H54 (cell line): ENCODE measurements around the gene LIN9.

Experiments used
- DNase-seq: peaks from one replicate; pipeline ENCODE4 v3.0.0; 2011; ENCODE audit warnings: low spot score, mixed read lengths; ENCODE audit not compliant: insufficient read length
- FAIRE-seq: peaks from 3 replicates; lab custom pipeline; 2011; peaks lifted over from hg19 to GRCh38; lab: Jason Lieb, UNC
- POLR2A ChIP-seq: IDR thresholded peaks from 2 replicates; pipeline ENCODE4 v1.6.1; 2011; ENCODE audit warnings: low read depth, mild to moderate bottlenecking, low read length

LIN9 gene

DNA sequence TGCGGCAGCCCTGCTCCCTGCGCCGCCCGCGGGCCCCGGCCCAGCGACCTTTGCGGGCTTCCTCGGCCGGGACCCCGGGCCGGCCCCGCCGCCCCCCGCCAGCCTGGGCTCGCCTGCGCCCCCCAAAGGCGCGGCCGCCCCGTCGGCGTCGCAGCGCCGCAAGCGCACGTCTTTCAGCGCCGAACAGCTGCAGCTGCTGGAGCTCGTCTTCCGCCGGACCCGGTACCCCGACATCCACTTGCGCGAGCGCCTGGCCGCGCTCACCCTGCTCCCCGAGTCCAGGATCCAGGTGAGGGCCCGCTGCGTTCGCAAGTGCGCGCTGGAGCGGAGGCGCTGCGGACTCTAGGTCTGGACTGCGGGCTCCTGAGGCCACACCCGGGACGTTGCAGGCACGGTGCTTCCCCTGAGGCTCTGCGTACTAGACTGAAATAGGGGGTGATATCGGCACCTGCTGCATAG is 85.1 kb downstream of the LIN9 start:
- TF ChIP-seq POLR2A = no peak
- DNase-seq (no peak), FAIRE-seq (no peak)

DNA sequence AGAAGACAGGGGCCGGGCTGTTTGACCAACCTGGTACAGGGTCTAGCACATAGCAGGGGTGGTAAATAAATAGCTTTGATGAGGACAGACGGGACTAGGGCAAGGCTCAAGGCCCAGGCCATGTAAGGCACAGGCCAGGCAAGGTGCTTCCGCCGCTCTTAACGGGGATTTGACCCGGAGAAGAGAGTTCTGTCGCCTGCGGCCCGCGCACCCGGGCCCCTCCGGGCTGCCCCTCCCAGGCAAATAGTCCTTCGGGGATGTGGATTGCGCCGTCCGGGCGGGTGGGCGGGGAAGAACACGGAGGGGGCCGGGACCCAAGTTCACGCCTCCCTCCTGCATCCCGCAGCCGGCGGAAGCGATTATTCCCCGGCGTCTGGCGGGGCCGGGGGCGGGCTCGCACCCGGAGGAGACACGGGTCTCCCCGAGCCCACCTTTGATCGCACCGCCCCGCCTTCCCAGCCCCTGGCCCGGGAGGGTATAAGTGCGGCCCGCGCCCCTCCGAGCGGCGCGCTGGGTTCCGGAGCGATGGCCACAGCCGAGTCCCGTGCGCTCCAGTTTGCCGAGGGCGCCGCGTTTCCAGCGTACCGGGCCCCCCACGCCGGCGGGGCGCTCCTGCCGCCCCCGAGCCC is 85.7 kb downstream of the LIN9 start, which contains the start of gene MIXL1:
MIXL1 (plus strand) TSS at position 508 of the 629 bp plus-strand sequence; CDS start at position 526, 18 bp downstream.
- TF ChIP-seq POLR2A = no peak
- FAIRE-seq = no peak
- no peak for DNase-seq

DNA sequence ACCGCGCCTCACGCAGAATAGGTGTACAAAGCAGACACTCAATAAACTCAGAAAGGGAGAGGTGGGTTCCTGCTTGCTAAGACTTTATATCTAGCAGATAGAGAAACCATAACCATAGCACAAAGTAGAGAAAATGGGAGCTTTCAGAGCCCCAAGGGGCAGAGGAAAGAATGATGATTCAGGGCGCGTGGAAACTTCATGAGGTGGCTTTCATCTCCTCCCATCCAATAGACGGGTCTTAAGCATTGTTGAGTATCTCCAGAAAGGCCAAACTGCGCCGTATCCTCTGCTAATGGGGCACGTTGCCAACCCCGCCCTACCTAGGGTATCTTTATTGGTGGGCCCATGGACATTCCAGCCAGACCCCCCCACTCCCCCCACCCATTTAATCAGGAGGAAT is 86.3 kb downstream of the LIN9 start:
- DNase-seq = no peak
- TF ChIP-seq POLR2A = no peak
- FAIRE-seq = no peak

DNA sequence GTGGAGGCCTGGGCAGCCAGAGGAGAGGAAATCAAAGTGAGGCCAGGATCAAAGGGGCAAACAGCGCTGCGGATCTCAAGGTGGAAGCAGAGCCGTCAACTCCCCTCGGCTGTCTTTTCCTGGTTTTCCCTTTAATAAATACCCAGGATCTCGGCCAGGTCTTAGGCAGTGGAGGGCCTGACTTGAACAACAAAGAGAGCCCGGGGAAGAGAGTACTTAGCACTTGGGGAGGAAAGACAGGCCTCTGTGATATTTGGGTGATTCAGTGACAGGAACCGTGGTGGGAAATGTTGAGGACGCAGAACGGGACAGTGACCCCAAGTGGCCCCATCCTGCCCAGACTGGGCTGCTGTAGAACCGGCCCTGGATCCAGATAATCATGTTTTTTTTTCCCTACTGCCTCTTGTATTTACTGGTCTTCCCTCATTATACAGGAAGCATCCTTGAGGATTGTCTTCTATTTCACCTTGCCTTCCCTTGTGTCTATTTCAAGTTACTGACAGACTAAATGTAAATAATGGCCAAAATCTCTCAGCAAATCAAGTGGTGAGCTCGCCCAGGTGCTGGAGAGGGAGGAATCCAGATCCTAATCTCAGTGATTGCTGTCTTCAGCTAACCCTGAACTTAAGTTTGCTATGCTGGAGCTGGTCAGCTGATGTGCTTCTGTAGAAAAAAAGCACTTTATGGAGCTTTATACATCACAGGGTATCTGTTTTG is 88.3 kb downstream of the LIN9 start:
- TF ChIP-seq POLR2A = no peak
- DNase-seq (no peak), FAIRE-seq (no peak)

DNA sequence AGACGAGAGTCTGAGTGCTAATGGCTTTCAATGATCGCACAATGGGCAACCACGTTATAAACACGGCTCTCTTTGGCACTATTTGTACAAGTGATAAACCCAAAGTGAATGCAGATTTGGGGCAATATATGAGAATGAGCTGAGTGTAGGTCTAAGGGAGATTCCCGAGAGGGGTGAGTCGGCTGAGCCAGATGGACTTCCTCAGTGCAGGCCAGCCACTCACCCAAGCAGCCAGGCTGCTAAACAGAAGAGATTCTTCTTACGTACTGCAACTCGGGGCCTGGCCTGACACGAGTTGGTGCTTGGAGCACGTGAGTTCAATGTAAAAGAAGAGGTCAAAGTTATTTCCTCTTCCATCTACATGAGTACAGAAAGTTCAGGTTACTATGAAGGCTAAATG is 91.7 kb downstream of the LIN9 start:
- TF ChIP-seq POLR2A = no peak
- FAIRE-seq = no peak
- DNase-seq = no peak

DNA sequence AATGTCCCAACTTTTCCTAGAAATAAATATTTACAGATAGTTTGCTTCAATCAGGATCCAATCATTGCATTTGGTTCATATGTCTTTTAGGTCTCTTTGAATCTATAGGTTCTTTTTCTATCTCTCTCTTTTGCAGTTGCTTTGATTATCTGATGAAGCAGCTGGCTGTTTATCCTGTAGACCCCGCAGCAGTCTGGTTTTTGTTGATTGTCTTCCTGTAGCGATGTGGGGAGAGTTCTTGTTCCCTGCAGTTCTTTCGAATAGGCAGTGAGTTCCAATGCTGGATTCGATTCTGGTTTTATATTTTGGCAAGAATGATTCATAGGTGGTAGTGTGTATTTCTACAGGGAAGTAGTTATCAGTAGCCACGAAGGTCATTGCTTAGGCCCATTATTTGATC is 92.9 kb downstream of the LIN9 start:
- TF ChIP-seq POLR2A = no peak
- DNase-seq (no peak), FAIRE-seq (no peak)

DNA sequence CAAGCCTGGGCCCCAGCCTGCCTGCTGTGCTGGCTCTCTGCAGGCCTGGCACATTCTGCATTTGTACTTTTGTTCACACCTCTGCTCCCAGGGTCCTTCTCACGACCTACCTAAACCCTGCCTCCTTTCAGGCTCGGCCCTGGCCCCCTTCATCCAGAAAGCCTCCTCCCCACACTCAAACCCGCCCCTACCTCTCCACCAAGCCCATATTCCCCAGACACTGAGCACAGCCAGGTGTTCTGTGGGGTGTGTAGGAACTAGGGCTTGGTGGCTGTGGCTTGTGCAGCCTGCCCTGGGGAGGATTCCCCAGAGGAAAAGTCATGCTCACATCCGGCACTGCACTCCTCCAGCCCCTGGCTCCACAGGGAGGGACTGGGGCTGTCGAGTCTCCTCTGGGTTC is 93.7 kb downstream of the LIN9 start:
- TF ChIP-seq POLR2A = no peak
- FAIRE-seq = no peak
- no peak for DNase-seq

DNA sequence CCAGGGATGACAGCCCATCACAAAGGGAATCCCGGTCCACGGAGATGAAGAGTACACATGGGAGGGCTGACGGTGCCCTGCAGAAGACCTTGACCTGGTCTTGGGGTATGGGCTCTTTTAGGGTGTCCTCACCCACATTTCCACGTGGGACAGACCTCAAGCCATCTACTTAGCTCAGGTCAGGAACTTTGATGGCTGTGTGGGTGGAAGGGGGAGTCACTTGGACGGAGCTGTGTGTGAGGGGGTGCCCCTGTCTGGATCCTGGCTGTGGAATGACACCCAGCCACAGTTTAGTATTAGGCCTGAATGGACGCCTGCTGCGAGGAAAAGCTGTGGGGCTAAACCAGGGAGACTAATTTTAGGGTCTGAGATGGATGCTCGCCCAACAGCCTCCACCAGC is 96.4 kb downstream of the LIN9 start:
- DNase-seq (no peak), FAIRE-seq (no peak)
- TF ChIP-seq POLR2A = no peak

DNA sequence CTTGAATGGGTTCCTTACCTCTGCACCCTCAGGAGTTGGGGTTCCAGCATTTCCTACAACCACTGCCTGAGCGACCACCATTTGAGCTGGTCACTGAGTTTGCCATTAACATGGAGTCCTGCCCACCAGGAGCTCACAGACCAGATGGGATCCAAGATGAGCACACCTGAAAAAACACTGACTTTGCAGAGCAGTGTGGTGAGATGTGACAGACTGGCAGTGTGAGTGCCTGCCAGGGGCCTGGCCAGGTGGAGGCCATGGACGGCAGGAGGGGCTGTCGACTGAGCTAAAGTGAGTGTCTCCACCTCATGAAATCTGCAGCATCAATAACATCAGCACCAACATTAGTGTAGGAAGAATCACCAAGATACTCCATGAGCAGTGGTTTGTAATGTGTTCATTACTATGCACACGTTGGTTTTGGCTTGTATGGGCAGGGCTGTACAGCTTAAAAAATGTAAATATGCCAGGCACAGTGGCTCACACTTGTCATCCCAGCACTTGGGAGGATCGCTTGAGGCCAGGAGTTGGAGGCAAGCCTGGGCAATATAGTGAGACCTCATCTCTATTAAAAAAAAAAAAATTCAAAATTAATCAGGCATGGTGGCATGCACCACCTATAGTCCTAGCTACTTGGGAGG is 97.7 kb downstream of the LIN9 start:
- DNase-seq = no peak
- no peak for TF ChIP-seq POLR2A
- no peak for FAIRE-seq

DNA sequence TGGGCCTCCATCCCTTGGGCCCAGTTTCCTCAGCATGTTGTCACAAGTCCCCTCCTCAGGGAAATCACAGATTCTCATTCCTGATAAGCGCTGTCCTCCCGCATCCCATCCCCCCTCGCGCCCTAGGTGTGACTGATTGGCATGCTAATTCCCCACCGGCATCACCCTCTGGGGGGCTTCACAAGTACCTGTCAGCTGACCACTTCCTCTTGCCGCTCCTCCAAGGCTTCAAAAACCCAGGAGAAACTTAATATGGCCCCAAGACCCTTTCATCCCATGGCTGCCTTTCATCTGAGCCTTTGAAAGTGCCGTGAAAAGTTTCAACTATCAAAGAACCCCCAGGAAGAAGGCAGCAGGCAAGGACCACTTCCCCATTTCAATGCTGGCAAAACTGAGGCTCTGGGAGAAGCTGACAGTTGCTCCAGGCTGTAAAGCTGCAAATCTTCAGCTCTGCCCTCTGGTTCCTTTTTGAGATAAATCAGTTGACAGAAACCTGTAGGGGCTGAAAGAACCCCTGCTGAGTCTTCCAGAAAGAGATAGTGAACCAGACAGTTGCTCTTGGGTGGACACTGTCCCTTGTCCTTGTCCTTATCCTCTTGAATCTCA is 98.3 kb downstream of the LIN9 start:
- FAIRE-seq = no peak
- no peak for DNase-seq
- TF ChIP-seq POLR2A = no peak

DNA sequence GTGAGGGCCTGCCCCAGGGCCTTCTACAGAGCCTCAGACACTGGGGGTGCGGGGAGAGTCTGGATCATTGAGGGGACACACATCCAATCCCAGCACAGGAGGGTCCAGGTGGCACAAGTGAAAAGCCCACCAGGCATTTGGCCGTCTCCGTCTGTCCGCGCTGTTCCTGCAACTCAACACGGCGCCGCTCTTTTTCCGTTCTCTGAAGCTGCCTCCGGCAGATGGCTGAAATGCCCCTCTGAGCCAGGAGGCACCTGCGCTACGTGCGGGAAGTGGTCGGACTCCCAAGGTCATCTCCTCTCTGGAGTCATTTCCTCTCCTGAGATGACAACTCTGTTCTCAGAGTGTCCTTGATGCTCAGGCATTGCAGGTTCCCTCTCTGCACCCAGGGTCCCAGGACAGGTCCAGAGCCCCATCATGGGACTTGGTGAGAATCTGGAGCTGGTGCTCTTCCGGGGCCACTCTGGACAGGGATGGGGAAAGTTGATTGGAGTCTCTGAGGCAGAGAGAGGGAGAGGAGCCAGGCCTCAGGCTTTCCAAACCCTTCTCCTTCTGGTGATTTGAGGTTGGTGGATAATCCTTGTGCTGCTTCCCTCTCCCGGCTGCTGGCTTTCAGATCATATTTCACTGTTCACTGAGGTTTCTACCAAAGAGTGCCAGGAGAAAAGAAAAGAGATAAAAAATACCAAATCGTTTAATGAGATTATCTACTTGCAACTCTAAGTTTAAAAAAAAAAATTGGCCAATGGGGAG is 99.5 kb downstream of the LIN9 start:
- TF ChIP-seq POLR2A = no peak
- DNase-seq = no peak
- no peak for FAIRE-seq

DNA sequence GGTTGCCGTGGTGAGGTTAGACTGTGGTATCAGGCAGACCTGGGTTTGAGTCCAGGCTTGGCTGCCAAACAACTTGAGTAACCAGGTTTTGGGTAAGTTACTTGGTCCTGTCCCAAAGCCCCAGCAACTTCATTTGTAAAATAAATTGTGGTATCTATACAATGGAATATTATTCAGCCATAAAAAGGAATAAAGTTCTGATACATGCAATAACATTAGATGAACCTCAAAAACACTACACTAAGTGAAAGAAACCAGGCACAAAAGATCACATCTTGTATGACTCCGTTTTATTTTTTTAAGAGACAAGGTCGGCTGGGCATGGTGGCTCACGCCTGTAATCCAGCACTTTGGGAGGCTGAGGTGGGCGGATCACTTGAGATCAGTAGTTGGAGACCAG is 101.9 kb downstream of the LIN9 start:
- DNase-seq (no peak), FAIRE-seq (no peak)
- TF ChIP-seq POLR2A = no peak

DNA sequence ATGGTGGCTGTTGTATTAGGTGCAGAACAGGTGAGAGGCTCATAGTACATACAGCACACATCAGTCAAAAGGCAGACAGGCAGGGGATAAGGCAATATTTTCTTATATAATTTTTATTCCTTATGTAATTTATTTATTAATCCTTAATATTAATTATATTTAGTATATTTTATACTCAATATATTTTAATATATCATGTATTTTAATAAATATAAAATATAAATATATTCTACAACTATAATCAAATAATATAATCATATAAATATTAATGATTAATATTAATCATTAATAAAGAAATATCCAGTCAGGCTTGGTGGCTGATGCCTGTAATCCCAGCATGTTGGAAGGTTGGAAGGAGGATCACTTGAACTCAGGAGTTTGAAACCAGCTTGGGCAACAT is 104.8 kb downstream of the LIN9 start:
- TF ChIP-seq POLR2A = no peak
- FAIRE-seq (no peak), DNase-seq (no peak)
